IPS-11a (cell line): Measurements from ENCODE around the gene TAF3.

Experiments used
- H3K4me3 ChIP-seq: one replicate; pipeline ENCODE4 v1.5.1; 2013; ENCODE audit warnings: low read depth, low read length, control low read depth

Gene TAF3

DNA sequence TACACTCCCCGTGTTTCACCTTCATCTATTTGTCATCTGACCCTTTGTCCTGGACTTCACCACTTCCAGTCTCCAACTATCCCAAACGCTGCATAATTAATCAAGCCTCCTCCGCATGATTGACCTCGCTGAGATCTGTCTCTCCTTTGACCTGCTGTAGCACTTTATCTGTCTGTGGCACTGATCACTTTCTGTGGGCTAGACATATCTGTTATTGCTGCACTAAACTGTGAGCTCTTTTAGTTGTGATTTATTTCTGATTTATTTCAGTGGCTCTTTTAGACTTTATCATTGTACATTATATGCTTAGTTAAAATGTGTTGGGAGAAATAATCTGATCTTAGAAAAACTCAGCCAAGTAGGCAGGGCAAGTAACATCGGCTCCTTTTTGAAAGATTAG, 144.3 kb downstream of the TAF3 start:
- no peak overlapping the region for H3K4me3 ChIP-seq

GRCh38 chr10:7965457-7965856, 147.2 kb downstream of the TAF3 start:
- no peak overlapping the region for H3K4me3 ChIP-seq

- no peak overlapping the region for H3K4me3 ChIP-seq
Observed at GRCh38 chr10:7967035-7967434, 148.7 kb downstream of the TAF3 start.

DNA sequence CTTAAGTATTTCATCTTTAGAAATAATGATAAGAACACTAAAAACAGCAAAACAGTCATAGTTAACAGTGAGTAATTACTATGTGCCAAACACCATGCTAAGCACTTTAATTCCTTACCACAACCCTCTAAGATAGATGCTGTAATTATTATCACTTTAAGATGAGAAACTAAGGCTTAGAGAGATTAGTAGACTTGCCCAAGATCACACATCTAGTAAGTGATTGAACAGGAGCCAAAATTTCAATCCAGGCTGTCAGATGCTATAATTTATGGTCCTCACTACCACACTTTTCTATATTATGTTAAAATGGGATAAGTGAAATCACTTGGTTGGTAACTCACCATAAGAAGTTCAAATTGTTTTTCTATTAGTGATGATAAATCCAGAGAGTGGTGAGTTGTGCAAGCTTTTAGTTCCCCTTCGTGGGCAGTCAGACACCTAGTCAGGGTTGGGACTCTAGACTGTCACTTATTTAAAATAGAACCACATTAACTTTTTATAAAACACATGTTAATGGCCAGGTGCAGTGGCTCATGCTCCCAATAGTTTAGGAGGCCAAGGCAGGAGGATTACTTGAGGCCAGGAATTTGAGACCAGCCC, 150.3 kb downstream of the TAF3 start:
- no peak overlapping the region for H3K4me3 ChIP-seq

DNA sequence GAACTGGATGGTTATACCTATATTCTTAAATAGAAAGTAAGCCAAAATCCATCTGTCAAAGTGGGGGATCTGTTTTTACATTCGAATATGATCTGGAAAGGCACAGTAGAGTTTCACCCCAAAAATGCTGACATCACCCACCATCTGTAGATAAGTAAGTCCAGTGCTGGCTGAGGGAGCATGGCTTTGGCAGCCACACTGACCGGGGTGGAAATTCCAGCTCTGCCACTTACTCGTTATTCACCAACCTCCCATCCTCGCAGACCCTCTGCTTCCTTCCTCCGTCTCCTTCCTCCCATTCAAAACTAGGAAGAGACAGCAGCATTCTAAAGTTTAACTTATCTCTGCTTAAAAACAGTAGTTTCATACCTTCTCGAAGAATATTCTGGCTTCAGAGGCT, 151.3 kb downstream of the TAF3 start:
- no peak overlapping the region for H3K4me3 ChIP-seq

DNA sequence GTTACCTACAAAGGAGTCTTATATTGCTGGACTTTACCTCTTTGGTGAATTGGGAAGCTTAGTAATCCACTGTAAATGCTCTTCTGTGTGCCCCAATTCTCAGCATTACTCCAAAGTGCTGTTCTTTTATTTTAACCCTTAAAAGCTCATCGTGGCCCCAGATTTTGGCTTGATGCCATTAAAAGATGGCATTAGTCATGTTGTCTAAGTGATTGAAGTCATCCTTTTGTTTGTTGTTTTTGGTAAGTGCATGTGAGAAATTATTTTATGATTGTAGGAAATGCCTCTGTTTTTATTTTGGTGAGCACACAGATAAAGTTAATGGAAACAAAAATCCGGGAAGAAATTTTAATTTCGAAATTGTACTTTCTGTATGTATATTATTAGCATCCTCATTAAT, 153.6 kb downstream of the TAF3 start:
- no peak overlapping the region for H3K4me3 ChIP-seq

- no peak overlapping the region for H3K4me3 ChIP-seq
Observed at GRCh38 chr10:7972367-7972766, 154.1 kb downstream of the TAF3 start.

- H3K4me3 ChIP-seq: no peak overlapping the region
Observed at GRCh38 chr10:7980196-7980595, 161.9 kb downstream of the TAF3 start.

DNA sequence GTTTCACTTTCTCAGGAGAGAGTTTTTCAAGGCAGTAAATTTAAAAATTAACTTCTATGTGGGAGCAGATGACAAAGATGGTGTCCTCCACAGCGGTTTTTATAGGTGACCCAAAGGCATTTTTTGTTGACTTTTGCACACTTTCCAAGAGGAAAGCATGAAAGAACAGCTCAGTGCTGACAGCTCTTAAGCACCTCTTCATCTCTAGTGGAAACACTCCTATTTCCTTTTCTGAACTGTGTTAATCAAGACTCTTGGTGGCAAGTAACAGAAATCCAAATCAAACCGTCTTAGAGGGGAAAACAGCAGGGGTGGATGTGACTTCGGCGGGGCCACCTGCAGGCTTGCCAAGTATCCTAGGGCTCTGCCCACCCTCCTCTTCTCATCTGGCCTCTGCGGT, 164.4 kb downstream of the TAF3 start:
- no peak overlapping the region for H3K4me3 ChIP-seq

DNA sequence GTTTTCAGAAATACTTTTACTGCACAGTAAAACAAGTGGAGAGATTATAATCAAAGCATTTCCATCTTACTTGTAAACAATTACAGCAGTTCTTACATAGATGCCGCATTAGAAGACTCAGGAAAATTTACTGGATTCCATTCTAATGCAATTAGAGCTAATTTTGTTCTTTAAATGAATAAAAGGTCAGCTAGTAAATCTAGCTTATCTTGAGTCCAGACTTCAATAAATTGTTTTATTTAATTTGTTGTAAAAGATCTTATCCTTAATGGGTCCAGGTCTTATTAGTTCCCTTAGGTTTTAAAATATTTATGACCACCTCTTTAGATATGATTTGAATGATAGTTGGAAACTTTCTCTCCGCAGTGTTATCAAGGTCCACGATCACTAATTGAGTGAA, 166.0 kb downstream of the TAF3 start:
- H3K4me3 ChIP-seq: no peak overlapping the region

DNA sequence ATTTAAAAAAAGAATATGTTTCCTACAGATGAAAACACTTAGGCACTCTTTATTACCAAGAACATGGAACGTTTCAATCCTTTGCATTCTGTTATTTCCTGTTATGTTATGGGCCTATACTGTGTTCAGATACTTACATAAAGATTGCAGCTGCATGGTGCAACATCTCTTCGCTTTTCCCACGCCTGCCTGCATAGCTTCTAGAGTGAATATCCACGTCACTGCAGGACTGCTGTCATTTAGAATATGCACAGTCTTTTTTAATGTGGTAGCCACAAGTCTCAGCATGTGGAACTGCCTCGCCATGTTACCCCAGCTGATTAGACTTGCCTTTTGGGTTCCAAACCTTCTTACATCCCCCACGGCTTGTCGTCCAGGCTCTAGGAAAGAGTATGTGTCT, 166.6 kb downstream of the TAF3 start:
- H3K4me3 ChIP-seq: no peak overlapping the region

GRCh38 chr10:7986851-7987250, 168.5 kb downstream of the TAF3 start:
- no peak overlapping the region for H3K4me3 ChIP-seq

DNA sequence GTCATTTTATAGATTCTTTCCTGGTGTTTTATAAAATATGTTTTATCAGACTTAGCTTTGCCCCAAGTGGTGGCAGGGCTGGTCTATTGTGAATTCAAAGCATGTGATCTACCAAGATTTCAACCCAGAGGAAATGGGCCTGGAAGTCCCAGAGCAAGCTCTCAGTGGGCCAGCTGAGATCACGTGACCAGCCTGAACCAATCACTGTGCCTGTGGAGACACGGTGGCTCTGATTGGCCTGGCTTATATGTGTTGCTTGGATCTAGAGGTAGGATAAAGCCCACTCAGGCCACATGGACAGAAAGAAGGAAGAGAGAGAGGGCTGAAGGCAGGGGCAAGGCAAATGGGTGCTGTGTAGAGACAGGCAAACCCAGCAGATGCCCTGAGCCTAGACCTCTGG, 170.7 kb downstream of the TAF3 start:
- no peak overlapping the region for H3K4me3 ChIP-seq

DNA sequence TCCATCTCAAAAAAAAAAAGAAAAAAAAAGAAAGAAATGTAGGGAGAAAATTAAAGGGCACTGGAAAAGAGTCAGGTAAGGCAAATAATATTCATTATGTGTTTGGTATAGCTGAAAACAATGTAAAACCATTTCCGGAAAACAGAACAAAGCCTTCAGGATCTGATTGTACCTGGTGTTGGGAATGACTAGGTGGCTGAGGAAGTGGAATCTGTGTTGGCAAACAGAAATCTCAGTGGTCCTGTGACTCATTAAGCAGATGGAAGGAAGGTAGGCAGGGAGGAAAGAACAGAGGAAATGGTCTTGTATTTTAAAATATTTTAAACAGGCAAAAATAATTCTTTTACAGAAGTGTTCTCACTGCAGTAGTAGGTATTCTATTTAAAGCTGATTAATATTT, 180.5 kb downstream of the TAF3 start:
- no peak overlapping the region for H3K4me3 ChIP-seq

DNA sequence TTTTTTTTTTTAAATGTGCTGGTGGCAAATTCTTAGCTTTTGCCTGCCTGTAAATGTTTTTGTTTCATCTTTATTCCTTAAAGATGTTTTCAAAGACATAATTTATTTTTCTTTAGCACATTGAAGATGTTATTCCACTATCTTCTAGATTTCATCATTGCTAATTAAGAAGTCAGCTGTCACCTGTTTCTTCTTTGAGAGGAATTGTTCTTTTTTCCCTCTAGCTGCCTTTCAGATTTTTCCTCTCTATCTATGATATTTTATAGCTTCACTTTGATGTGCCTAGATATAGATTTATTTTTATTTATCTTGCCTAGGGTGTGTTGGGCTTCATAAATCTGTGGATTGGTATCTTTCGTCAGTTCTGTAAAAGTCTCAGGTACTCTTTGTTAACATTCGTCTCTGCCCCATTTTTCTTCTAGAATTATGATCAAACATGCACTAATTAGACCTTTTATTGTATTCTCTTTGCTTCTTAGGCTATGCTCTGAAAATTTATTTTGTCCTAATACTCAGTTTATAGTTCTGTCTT, 186.2 kb downstream of the TAF3 start:
- H3K4me3 ChIP-seq: no peak overlapping the region

DNA sequence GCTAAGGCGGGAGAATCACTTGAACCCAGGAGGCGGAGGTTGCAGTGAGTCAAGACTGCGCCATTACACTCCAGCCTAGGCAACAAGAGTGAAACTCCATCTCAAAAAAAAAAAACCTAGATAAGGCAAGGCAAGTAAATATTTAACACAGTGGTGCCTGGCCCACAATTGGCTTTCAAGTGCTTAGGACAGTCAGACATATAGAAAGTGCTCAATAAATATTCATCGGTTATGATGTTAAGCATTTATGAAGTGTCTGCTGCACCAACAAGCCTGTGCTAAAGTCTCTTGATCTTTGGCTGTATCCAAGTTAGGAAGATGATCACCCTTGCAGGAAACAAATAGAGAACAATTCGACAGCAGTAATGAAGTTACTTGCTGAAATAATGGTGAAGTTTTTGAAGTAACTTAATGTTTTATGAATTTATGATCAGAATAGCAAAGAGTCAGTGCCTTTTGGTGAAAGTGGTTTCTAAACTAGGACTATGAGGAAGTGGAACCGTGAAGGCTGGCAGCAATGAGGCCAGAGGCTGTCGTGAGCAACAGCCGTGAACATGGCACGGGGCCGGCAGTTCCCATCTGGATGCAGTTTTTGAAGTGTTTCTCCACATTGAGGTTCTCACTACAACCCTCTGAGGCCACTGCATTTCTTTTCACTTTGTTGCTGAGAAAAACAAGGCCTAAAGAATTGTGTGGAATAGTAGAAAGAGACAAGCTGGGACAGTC, 188.1 kb downstream of the TAF3 start:
- no peak overlapping the region for H3K4me3 ChIP-seq

DNA sequence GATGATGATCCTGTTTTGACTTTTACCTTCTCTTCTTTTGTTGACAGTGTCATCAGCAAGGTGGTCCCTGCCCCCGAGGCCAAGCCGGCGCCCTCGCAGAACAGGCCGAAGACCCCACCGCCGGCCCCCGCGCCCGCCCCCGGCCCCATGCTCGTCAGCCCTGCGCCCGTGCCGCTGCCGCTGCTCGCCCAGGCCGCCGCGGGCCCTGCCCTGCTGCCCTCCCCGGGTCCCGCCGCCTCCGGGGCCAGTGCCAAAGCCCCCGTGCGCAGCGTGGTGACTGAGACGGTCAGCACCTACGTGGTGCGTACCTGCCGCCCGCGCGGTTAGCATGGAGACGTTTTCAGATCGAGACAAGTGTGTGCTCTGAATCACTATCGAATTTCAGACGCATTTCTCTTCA, 190.7 kb downstream of the TAF3 start:
- no peak overlapping the region for H3K4me3 ChIP-seq

DNA sequence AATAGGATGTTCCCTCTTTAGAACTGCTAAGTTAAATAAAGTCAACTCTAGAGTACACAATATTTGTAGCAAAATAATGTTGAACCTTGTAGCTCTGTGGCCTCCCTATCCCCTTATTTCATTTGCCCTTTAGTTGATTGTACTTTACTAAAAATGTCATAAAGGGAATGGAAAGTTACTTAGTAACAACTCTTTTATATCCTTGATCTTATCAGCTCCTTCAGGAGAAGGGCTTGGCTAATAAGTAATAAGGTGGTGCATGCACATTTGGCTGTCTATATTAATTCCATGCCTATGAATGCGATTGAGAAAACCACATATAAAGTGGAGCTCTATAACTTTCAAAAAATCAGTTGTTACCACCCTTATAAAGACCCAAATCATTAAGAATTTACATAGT, 194.7 kb downstream of the TAF3 start:
- no peak overlapping the region for H3K4me3 ChIP-seq

DNA sequence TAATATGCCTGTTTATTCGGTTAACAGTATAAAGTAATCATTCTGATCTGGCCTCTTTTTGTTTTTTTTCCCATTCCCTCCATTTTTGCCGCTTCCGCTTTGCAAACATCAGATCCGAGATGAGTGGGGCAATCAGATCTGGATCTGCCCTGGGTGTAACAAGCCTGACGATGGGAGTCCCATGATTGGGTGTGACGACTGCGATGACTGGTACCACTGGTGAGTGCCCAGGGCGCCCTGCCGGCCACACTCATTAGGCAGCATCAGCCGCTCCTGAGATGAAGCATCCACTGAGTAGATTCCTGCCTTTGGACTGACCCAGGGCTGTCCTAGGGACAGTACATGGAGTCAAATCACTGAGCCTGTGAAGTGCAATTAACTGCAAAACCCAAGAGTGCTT, 195.3 kb downstream of the TAF3 start:
- H3K4me3 ChIP-seq: no peak overlapping the region

DNA sequence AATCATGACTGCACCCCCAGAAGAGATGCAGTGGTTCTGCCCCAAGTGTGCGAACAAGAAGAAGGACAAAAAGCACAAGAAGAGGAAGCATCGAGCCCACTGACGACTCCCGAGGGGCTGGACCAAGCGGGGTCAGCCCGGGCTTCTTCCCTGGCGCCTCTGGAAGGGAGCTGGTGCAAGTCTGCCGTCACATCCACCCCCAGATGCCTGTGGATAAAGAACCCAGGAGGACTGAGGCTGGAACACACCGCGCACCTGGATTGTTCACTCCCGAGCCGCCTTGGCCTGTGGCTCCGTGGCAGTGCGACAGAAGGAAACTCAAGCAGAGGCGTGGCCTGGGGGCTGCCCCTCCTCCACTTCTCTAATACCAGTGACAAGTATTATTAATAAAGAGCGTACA, 196.3 kb downstream of the TAF3 start:
- H3K4me3 ChIP-seq: no peak overlapping the region

DNA sequence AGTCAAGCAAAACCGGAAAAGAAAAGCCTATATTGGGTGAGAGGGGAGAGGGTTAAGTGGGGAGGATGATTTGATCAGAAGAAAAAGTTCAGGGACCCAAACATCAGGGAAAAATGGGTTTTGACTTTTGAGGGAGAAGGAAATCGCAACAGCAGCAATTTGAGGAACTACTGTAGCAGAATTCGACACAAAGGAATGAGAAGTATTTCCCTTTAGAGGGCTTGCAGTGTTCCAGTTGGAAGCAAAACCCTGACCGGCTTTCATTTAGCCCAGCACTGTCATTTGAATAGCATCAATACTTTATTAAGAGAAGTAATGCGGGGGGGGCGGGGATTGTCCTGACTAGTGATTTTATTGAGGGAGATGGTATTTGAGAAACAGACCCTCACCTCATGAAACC, 199.0 kb downstream of the TAF3 start:
- H3K4me3 ChIP-seq: no peak overlapping the region

- H3K4me3 ChIP-seq: no peak overlapping the region
Observed at GRCh38 chr10:8023321-8023720, 205.0 kb downstream of the TAF3 start.

DNA sequence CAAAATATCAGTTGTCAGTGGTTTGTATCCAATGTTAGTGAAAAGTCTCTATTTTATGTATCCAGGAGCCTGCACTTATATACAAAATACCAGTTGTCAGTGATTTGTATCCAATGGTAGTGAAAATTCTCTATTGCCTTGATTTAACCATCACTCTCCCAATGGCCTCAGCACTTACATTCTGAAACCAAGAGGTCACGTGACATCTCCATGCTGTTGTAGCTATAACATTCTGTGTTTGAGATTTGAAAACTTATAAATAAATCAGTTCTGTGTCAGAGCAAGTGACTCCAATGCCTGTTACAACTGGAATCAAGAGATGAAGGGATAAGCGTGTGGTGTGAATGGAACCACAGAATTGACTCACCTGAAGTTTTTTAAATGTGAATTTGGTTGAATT, 205.5 kb downstream of the TAF3 start:
- H3K4me3 ChIP-seq: no peak overlapping the region
